ENCODE data around the gene C3orf85.

GRCh38 chr3:109091846-109092245 lies 44.7 kb upstream of the C3orf85 start:
- no peak for TF ChIP-seq POLR2AphosphoS5 (IDR thresholded peaks at IDR 0.05; ENCODE audit: low read depth)
- no peak for TF ChIP-seq CTCF (IDR thresholded peaks at IDR 0.05; ENCODE audit: insufficient read depth, low read length)
- no peak for TF ChIP-seq GABPA (IDR thresholded peaks at IDR 0.05; ENCODE audit: low read depth)
- no peak for TF ChIP-seq REST (IDR thresholded peaks at IDR 0.05; ENCODE audit: insufficient replicate concordance, low read depth)
- TF ChIP-seq SPI1 (IDR thresholded peaks at IDR 0.05; ENCODE audit: borderline replicate concordance, low read depth), result no peak
